B cell (primary cell): Measurements from ENCODE around the gene IL31. TPM values are rescaled to one million over a fixed set of nuclear protein-coding genes. Genes with fewer than 3 reads are reported as not detected.

Experiments used
- ATAC-seq: fragments of 200-7000 bp; cut with Tn5 transposase; one replicate; pipeline ENCODE4 v1.10.0; 2021; ENCODE audit warnings: low read depth, mild to moderate bottlenecking, moderate number of reproducible peaks, moderate library complexity
- CTCF ChIA-PET: fragments of 350-600 bp; sonication (Branson Sonifier 250); formaldehyde crosslinking; loops from one replicate; lab custom pipeline; 2021; ENCODE audit warnings: antibody characterized with exemption, inconsistent platforms; lab: Charles Lee
- POLR2A ChIA-PET: fragments of 350-600 bp; sonication (Branson Sonifier 250); formaldehyde crosslinking; loops from one replicate; lab custom pipeline; 2021; ENCODE audit warnings: antibody characterized with exemption; lab: Charles Lee
- DNase-seq: peaks from one replicate; pipeline ENCODE4 v3.0.0; 2013
- H2AFZ ChIP-seq: 2 replicates; pipeline ENCODE4 v1.6.1; 2012; ENCODE audit warnings: mild to moderate bottlenecking, low read depth, low read length; ENCODE audit not compliant: insufficient read depth, poor library complexity, severe bottlenecking
- H3K27ac ChIP-seq, 2 donors: 1 replicate in 1 of 2; 2 replicates in 1 of 2; pipeline ENCODE4 v1.5.1; 2012 to 2013; ENCODE audit warnings: low read length in 2 of 2, mild to moderate bottlenecking in 2 of 2, moderate library complexity in 1 of 2
- H3K27me3 ChIP-seq, 4 experiments: fragments of 200-600 bp in 1 of 4; sonication (generic) in 1 of 4; replicated peaks in 1 of 4; 1 replicate in 2 of 4; 2 replicates in 2 of 4; pipeline versions ENCODE4 v1.6.1 to v1.7.0; 2013 to 2016; ENCODE audit warnings: low read length in 3 of 4, mild to moderate bottlenecking in 2 of 4, mixed read lengths in 1 of 4, moderate library complexity in 1 of 4; ENCODE audit not compliant: insufficient read depth in 4 of 4, control insufficient read depth in 3 of 4; ENCODE audit errors: control extremely low read depth in 1 of 4
- H3K36me3 ChIP-seq, 2 experiments: replicated peaks in 1 of 2; 1 replicate in 1 of 2; 2 replicates in 1 of 2; pipeline versions ENCODE4 v1.6.1 to v1.7.1; 2013; ENCODE audit warnings: low read length in 1 of 2; ENCODE audit not compliant: insufficient read depth in 2 of 2, control insufficient read depth in 1 of 2; ENCODE audit errors: control extremely low read depth in 1 of 2, extremely low read depth in 1 of 2
- H3K4me1 ChIP-seq, 2 donors: fragments of 200-600 bp in 1 of 2; sonication (generic) in 1 of 2; 1 replicate in 1 of 2; 2 replicates in 1 of 2; pipeline versions ENCODE4 v1.5.1 to v1.6.1; 2013 to 2017; ENCODE audit warnings: low read length in 2 of 2; ENCODE audit not compliant: control insufficient read depth in 2 of 2, insufficient read depth in 2 of 2
- H3K4me2 ChIP-seq: replicated peaks from 2 replicates; pipeline ENCODE3; 2012; ENCODE audit warnings: mild to moderate bottlenecking, low read depth, low read length; ENCODE audit not compliant: poor library complexity, severe bottlenecking
- H3K4me3 ChIP-seq, 5 experiments: fragments of 200-600 bp in 1 of 5; sonication (generic) in 1 of 5; 1 replicate in 3 of 5; 2 replicates in 2 of 5; pipeline versions ENCODE4 v1.5.1 to v1.7.0; 2011 to 2016; ENCODE audit warnings: low read length in 4 of 5, mild to moderate bottlenecking in 4 of 5, low read depth in 2 of 5, control low read depth in 1 of 5, moderate library complexity in 1 of 5; ENCODE audit not compliant: insufficient read depth in 1 of 5; ENCODE audit errors: control extremely low read depth in 1 of 5, extremely low read depth in 1 of 5
- H3K79me2 ChIP-seq: fragments of 200-600 bp; sonication (generic); one replicate; pipeline ENCODE4 v1.6.0; 2016; ENCODE audit warnings: low read length; ENCODE audit not compliant: control insufficient read depth, insufficient read depth
- H3K9ac ChIP-seq: fragments of 200-600 bp; sonication (generic); 2 replicates; pipeline ENCODE4 v1.6.1; 2017; ENCODE audit warnings: mild to moderate bottlenecking, low read length, moderate library complexity
- H3K9me3 ChIP-seq, 3 donors: one replicate each; pipeline versions ENCODE4 v1.6.1 to v1.7.1; 2013; ENCODE audit warnings: low read length in 2 of 3; ENCODE audit not compliant: control insufficient read depth in 2 of 3, insufficient read depth in 1 of 3; ENCODE audit errors: control extremely low read depth in 1 of 3
- H4K20me1 ChIP-seq: 2 replicates; pipeline ENCODE4 v1.6.0; 2012; ENCODE audit warnings: mild to moderate bottlenecking, low read length; ENCODE audit not compliant: insufficient read depth, control insufficient read depth, poor library complexity, severe bottlenecking
- H3K27ac Mint-ChIP-seq: one replicate; pipeline ENCODE4 v1.8.0; 2021; ENCODE audit warnings: mixed read lengths
- H3K27me3 Mint-ChIP-seq: one replicate; pipeline ENCODE4 v1.8.0; 2021; ENCODE audit warnings: mixed read lengths
- H3K4me1 Mint-ChIP-seq: one replicate; pipeline ENCODE4 v1.8.0; 2021; ENCODE audit warnings: mixed read lengths
- H3K4me3 Mint-ChIP-seq: one replicate; pipeline ENCODE4 v1.8.0; 2021; ENCODE audit warnings: mixed read lengths
- H3K9me3 Mint-ChIP-seq: one replicate; pipeline ENCODE4 v1.8.0; 2022; ENCODE audit warnings: mixed read lengths; ENCODE audit not compliant: insufficient read depth
- EZH2 ChIP-seq: IDR thresholded peaks from 2 replicates; pipeline ENCODE4 v1.6.1; 2012; ENCODE audit warnings: borderline replicate concordance, low read depth, mild to moderate bottlenecking, moderate library complexity, low read length; ENCODE audit not compliant: insufficient read depth, poor library complexity, severe bottlenecking
- WGBS: methylation state at CpG from one replicate; pipeline ENCODE4 v1.1.5; 2013; ENCODE audit warnings: missing lambda C conversion rate; ENCODE audit not compliant: insufficient coverage; 5-methylcytosine and 5-hydroxymethylcytosine counted together
- intact Hi-C: fragments of 100-400 bp; cut with micrococcal nuclease; formaldehyde crosslinking; loops from one replicate; pipeline ENCODE4 v1.10.0; 2022
- polyA plus RNA-seq: library from polyadenylated mRNA; depleted of rRNA; stranded (reverse); fragments of >200 nt; gene quantifications from 2 replicates; pipeline ENCODE4 v1.2.3, GENCODE V29; 2012
- total RNA-seq, 2 donors: library from RNA; stranded (reverse); fragments of 120-200 nt in 1 of 2; gene quantifications; 1 replicate in 1 of 2; 2 replicates in 1 of 2; pipeline versions ENCODE4 v1.2.3 to v1.2.4, GENCODE V29; 2013 to 2022
- TF ChIP-seq, protein P1 (sequence below): fragments of 200-600 bp; IDR thresholded peaks from one replicate; pipeline ENCODE4 v1.8.0; 2022; ENCODE audit warnings: antibody characterized with exemption, mild to moderate bottlenecking

Gene IL31
- total and polyA plus RNA-seq, 2 donors (not counting 1 experiment from before 2014, with no cell fraction given): not detected

DNA sequence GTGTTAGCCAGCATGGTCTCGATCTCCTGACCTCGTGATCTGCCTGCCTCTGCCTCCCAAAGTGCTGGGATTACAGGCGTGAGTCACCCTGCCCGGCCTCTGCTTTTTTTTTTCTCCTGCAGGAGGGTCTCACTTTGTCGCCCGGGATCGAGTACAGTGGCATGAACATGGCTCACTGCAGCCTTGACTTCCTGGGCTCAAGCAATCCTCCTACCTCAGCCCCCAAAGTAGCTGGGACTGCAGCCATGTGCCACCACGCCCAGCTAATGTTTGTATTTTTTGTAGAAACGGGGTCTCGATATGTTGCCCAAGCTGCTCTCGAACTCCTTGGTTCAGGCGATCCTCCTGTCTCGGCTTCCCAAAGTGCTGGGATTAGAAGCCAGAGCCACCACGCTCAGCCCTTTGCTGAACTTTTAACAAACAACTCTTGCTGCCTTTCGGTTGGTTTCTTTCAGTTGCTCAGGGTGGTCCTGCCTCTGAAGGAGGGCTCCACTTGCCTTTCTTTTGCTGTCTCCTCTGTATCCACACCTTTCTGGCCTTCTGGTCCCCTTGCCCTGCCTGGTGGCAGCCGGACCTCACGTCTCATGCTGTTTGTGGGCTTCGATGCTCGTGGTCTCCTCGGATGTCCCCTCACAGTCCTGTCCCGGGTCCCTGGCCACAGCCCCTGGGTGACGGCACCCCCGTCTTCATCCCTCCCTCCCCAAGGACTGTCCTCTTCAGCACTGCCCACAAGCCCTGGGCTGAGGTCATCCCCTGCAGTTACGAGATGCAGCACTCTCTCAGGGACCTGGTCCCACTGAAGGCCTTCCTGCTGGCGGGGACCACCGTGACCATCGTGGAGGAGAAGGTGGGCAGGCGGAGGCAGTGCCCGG lies 25.7 kb upstream of the IL31 start:
- no peak for ATAC-seq
- H3K27ac ChIP-seq: no peak overlapping the region
- intact Hi-C loops: no loop called here

DNA sequence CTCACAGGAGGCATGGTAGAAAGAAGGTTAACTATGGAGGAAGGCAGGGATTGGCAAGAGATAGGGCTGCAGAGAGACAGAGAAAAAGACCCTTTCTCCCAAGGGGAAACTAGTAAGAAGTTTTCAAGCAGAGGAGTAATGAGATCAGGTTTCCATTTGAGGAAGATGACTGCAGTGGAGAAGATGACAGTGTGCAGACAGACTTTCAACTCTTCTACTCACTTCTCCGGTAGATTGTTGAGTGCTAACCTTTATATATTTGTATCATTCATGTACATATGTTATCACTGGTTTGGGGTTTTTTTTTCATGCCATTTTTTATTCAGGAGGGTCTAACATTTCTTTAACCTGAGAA lies 23.6 kb upstream of the IL31 start:
- H3K27me3 ChIP-seq: peaks cover 0 to 29% (median 17%) of the 10 kb centered on the region in 4 experiments
- ATAC-seq: no peak
- H3K9me3 ChIP-seq: peaks cover 0 to 16% (median 0%) of the 10 kb centered on the region in 3 donors
- ChIA-PET POLR2A (no interaction called here), CTCF (no interaction called here)
- Mint-ChIP-seq H3K9me3 (no peaks in the 10 kb centered on the region), H3K27ac (no peak overlapping the region), H3K27me3 (peaks cover 34% of the 10 kb centered on the region), H3K4me3 (no peak overlapping the region), H3K4me1 (peaks cover 1% of the 10 kb centered on the region)
- intact Hi-C loops: no loop called here
- no peak overlapping the region for H3K27ac ChIP-seq
- H4K20me1 ChIP-seq: no peaks in the 10 kb centered on the region
- no peak overlapping the region for H3K4me2 ChIP-seq
- no peaks in the 10 kb centered on the region for H3K79me2 ChIP-seq
- no peak for DNase-seq
- peaks cover 1 to 3% of the 10 kb centered on the region in 2 donors for H3K4me1 ChIP-seq
- H3K36me3 ChIP-seq: no peaks in the 10 kb centered on the region
- TF ChIP-seq, protein P1, sequence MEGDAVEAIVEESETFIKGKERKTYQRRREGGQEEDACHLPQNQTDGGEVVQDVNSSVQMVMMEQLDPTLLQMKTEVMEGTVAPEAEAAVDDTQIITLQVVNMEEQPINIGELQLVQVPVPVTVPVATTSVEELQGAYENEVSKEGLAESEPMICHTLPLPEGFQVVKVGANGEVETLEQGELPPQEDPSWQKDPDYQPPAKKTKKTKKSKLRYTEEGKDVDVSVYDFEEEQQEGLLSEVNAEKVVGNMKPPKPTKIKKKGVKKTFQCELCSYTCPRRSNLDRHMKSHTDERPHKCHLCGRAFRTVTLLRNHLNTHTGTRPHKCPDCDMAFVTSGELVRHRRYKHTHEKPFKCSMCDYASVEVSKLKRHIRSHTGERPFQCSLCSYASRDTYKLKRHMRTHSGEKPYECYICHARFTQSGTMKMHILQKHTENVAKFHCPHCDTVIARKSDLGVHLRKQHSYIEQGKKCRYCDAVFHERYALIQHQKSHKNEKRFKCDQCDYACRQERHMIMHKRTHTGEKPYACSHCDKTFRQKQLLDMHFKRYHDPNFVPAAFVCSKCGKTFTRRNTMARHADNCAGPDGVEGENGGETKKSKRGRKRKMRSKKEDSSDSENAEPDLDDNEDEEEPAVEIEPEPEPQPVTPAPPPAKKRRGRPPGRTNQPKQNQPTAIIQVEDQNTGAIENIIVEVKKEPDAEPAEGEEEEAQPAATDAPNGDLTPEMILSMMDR: no peak
- no peak for TF ChIP-seq EZH2
- no peak overlapping the region for H2AFZ ChIP-seq
- H3K4me3 ChIP-seq: no peak overlapping the region
- WGBS: no CpG with 5 or more reads among the region's 1 CpG
- no peak overlapping the region for H3K9ac ChIP-seq

More for the DNA sequence above, 25.7 kb upstream of the IL31 start:
- Histone ChIP-seq H4K20me1 (no peaks in the 10 kb centered on the region), H3K9me3 (peaks cover 0 to 19% (median 0%) of the 10 kb centered on the region in 3 donors), H3K9ac (no peak overlapping the region), H3K36me3 (no peaks in the 10 kb centered on the region), H3K79me2 (no peaks in the 10 kb centered on the region), H3K4me3 (no peak overlapping the region), H2AFZ (no peak overlapping the region), H3K27me3 (peaks cover 0 to 41% (median 22%) of the 10 kb centered on the region in 4 experiments), H3K4me2 (no peak overlapping the region), H3K4me1 (peaks cover 13 to 14% of the 10 kb centered on the region in 2 donors)
- no peak for TF ChIP-seq EZH2
- TF ChIP-seq, protein P1: no peak
- DNase-seq: no peak
- no peak overlapping the region for H3K27ac Mint-ChIP-seq
- 97% methylated on average over 25 of the region's 29 CpGs for WGBS
- no peak overlapping the region for H3K4me3 Mint-ChIP-seq
- H3K4me1 Mint-ChIP-seq: peaks cover 8% of the 10 kb centered on the region
- no peaks in the 10 kb centered on the region for H3K9me3 Mint-ChIP-seq
- peaks cover 35% of the 10 kb centered on the region for H3K27me3 Mint-ChIP-seq
- CTCF ChIA-PET: interaction anchor here (0.7 kb wide), 1 partner anchor 39 kb away, joined by 6 read pairs; no protein-coding TSS in a partner anchor
- POLR2A ChIA-PET: no interaction called here
